ENCODE data around the gene RAF1.

RAF1 gene

DNA sequence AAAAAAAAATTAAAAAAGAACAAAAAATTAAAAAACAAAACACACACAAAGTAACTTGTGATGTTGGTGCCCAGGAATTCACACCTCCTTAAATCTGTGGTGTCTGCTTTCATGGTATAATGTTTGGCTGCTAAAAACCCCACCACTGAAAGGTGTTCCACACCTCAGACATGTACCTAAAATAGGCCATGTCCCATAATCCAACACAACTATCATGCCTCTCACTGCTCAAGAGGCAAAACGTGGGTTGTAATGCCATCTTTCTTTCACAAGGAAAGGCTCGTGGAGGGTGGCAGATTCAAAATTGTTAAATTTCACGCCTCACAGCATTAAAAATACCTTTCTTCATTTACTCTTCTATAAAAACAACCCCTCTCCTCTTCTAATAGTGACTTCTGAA lies 77.5 kb downstream of the RAF1 start:
- no peak overlapping the region for H3K4me3 ChIP-seq (replicated peaks in 1 of 2; ENCODE audit: low read depth in 2 of 2, low read length in 2 of 2)
- TF ChIP-seq, protein P1, sequence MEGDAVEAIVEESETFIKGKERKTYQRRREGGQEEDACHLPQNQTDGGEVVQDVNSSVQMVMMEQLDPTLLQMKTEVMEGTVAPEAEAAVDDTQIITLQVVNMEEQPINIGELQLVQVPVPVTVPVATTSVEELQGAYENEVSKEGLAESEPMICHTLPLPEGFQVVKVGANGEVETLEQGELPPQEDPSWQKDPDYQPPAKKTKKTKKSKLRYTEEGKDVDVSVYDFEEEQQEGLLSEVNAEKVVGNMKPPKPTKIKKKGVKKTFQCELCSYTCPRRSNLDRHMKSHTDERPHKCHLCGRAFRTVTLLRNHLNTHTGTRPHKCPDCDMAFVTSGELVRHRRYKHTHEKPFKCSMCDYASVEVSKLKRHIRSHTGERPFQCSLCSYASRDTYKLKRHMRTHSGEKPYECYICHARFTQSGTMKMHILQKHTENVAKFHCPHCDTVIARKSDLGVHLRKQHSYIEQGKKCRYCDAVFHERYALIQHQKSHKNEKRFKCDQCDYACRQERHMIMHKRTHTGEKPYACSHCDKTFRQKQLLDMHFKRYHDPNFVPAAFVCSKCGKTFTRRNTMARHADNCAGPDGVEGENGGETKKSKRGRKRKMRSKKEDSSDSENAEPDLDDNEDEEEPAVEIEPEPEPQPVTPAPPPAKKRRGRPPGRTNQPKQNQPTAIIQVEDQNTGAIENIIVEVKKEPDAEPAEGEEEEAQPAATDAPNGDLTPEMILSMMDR (IDR thresholded peaks at IDR 0.05; ENCODE audit: low read depth, low read length) = no peak
- DNase-seq (ENCODE audit: low read depth in 2 of 2) = no peak

DNA sequence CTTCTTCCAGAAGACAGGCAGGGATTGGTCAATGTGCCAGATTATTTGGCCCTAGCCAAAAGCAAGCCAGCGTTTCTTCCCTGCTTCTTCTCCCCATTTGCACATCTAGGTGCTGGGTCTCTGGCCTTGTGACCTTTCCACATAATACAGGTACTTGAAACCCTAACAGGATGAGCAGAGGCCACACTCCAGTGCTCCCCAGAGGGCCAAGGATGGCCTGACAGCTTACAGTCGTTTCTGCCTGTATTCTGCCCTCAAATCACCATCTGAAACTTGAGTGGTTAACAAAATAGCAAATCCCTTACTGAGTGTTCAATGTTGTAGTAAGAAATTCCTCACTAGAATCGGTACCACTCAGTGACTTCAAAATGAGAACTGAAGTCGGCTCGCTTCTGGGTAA lies 77.9 kb downstream of the RAF1 start:
- H3K4me3 ChIP-seq (replicated peaks in 1 of 2; ENCODE audit: low read depth in 2 of 2, low read length in 2 of 2) = no peak overlapping the region
- DNase-seq (ENCODE audit: low read depth in 2 of 2) = no peak
- TF ChIP-seq, protein P1 (IDR thresholded peaks at IDR 0.05; ENCODE audit: low read depth, low read length) = no peak

DNA sequence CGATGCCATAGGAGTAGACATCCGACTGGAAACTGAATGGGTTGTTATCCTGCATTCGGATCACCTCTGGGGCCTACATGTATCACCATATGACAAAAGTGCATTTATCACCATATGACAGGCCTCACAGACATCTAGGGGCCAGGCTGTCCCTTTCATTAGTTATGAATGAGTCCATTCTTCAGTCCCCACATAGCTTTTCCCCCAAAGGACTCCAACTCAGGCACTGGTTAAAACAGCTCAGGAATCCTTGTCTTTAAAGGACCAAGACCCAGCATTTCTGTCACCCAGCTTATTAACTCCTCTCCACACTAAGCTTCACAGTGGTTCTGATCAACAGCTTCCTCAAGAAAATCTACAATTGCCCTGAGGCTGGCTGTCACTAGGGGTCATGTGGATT lies 78.7 kb downstream of the RAF1 start:
- TF ChIP-seq, protein P1 (IDR thresholded peaks at IDR 0.05; ENCODE audit: low read depth, low read length) = no peak
- no peak for DNase-seq (ENCODE audit: low read depth in 2 of 2)

DNA sequence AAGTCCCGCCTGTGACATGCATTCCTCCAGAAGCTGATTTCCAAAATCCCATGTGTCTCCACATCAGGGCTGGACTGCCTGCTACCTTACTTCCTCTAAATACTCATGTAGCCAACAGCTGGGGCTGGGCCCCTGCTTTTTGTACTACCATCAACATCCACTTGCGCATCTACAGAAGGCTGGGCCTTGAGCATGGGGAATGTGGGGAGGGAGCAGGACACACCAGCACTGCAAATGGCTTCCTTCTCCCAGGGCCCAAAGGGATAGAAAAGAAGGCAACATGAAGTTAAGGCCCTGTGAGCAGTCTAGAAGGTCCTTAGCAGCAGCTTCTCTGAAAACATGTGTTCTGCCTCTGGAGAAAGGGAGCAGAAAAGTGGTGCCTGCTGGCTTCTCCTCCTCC lies 79.8 kb downstream of the RAF1 start:
- TF ChIP-seq, protein P1 (IDR thresholded peaks at IDR 0.05; ENCODE audit: low read depth, low read length) = no peak

More for the DNA sequence above, 78.7 kb downstream of the RAF1 start:
- no peak overlapping the region for H3K4me3 ChIP-seq (replicated peaks in 1 of 2; ENCODE audit: low read depth in 2 of 2, low read length in 2 of 2)

DNA sequence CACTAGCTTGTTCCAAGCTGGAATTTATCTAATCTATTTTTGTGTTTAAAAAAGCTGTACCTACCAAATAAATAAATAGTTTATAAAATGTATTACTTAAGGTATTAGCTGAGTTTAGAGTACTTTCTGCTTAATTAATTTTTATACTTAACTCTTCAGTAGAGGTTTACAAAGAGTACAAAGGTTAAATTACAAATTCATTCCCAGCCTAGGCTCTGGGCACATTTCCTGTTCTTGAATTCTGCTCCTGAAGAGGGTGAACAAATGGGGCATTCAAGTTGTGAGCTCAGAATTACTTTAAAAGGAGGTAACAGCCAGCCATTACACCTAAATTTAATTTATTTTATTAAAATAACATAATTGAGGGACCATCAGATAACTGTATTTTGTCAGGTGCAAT lies 80.6 kb downstream of the RAF1 start:
- DNase-seq (ENCODE audit: low read depth in 2 of 2) = no peak
- TF ChIP-seq, protein P1 (IDR thresholded peaks at IDR 0.05; ENCODE audit: low read depth, low read length) = no peak
- H3K4me3 ChIP-seq (replicated peaks in 1 of 2; ENCODE audit: low read depth in 2 of 2, low read length in 2 of 2) = no peak overlapping the region

More for the DNA sequence above, 79.8 kb downstream of the RAF1 start:
- no peak for DNase-seq (ENCODE audit: low read depth in 2 of 2)
- no peak overlapping the region for H3K4me3 ChIP-seq (replicated peaks in 1 of 2; ENCODE audit: low read depth in 2 of 2, low read length in 2 of 2)

DNA sequence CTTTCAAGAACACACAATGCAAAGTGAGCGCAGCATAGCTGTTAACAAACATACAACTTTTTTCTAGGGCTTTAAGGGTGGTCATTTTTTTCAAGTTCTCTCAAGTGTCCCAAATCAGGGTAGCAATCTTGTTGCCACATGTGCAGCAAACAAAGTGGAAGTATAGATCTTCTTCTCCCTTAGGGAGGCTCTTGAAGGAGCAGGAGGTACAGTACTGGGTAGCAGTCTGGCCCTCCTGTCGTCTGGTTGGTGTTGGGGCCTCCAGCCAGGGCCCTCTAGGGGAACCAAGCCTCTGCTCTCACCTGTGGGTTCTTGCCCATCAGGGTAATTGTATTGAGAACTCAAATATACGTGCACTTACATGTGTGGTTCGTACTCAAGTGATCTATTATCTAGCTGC lies 81.2 kb downstream of the RAF1 start:
- no peak for DNase-seq (ENCODE audit: low read depth in 2 of 2)
- TF ChIP-seq, protein P1 (IDR thresholded peaks at IDR 0.05; ENCODE audit: low read depth, low read length) = no peak
- H3K4me3 ChIP-seq (replicated peaks in 1 of 2; ENCODE audit: low read depth in 2 of 2, low read length in 2 of 2) = no peak overlapping the region

DNA sequence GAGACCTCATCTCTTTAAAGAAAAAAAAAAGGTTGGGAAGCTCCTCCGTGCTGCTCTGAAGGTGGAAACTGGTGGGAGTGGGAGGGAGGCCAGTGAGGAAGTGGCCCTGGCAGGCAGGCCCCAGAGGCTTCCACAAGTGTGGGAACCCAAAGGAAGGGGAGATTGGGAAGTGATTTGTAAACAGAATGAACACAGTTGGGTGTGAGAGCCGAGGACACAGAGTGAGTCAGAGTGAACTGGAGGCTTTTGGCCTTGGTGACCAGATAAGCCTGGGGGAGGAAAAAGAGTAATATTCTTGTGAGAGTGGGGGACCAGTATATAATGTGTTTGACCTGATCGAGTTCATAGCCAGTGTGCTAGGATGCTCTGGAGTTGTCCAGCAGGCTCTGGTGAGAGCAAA lies 84.0 kb downstream of the RAF1 start:
- TF ChIP-seq, protein P1 (IDR thresholded peaks at IDR 0.05; ENCODE audit: low read depth, low read length) = no peak
- peak; percentile 35 to 57 for DNase-seq (ENCODE audit: low read depth in 2 of 2)
- H3K4me3 ChIP-seq (replicated peaks in 1 of 2; ENCODE audit: low read depth in 2 of 2, low read length in 2 of 2) = no peak overlapping the region

All from cardiac fibroblast (primary cell).